ENCODE measurements around the gene SUPT7L.

Gene SUPT7L

GRCh38 chr2:27624943-27625342 lies 38.5 kb downstream of the SUPT7L start:
- no peak for TF ChIP-seq CTCF (IDR thresholded peaks at IDR 0.05; ENCODE audit: extremely low read depth, missing control alignments)
- no peak for DNase-seq (ENCODE audit: low spot score)

GRCh38 chr2:27622921-27623384 lies 40.5 kb downstream of the SUPT7L start:
- TF ChIP-seq CTCF (IDR thresholded peaks at IDR 0.05; ENCODE audit: extremely low read depth, missing control alignments): no peak

DNA sequence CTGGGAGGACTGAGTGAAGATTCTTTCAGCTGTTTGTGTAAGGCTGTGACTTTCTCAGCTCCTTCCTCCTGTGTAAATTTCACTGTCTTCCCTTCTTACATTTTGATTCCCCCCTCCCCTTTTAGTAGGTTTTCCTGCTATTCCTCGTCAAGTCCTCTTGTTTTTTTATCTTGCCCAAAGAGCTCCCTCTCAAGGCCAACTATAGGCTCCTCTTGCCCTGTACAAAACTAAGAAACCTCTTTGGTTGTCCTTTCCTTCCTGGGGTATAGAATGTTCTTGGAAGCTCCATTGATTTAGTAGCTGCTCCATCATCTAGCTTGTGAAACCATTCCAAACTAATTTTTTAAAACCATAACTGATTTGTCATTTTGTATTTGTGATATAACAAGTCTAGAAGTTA lies 41.9 kb downstream of the SUPT7L start:
- TF ChIP-seq CTCF (IDR thresholded peaks at IDR 0.05; ENCODE audit: extremely low read depth, missing control alignments): no peak
- no peak for DNase-seq (ENCODE audit: low spot score)

More at GRCh38 chr2:27622921-27623384, 40.5 kb downstream of the SUPT7L start:
- no peak for DNase-seq (ENCODE audit: low spot score)

DNA sequence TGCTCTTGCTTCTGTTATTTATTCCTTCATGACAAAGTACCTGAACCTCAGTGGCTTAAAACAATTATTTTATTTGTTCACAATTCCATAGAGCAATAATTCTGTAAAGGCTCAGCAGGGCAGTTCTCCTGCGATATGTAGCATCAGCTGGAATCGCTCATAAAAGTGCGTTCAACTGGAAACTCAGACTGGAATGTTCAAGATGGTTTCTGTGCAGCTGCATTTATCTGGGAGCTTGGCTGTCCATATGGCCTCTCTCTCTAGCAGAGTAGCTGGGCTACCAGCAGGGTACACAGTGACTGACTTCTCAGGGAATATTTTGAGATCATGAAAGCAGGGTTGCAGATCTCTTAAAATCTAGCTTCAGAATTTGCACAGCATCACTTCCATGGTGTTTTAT lies 48.1 kb downstream of the SUPT7L start:
- no peak for DNase-seq (ENCODE audit: low spot score)
- no peak for TF ChIP-seq CTCF (IDR thresholded peaks at IDR 0.05; ENCODE audit: extremely low read depth, missing control alignments)

GRCh38 chr2:27613985-27614384 lies 49.4 kb downstream of the SUPT7L start:
- no peak for DNase-seq (ENCODE audit: low spot score)
- TF ChIP-seq CTCF (IDR thresholded peaks at IDR 0.05; ENCODE audit: extremely low read depth, missing control alignments): no peak

DNA sequence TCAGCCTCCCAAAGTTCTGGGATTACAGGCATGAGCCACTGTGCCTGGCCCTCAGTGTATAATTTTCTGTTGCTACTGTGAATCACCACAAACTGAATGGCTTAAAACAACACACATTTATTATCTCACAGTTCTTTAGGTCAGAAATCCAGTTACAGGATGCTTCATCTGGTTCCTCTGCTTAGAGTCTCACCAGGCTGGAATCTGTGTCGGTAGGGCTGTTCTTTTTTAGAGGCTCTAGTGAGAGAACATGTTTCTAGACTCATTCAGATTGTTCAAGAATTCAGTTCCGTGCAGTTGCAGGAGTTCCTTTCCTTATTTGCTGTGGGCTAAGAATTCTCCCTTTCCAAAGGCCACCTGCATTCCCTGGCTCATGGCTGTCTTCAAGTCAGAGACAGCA lies 56.8 kb downstream of the SUPT7L start:
- no peak for TF ChIP-seq CTCF (IDR thresholded peaks at IDR 0.05; ENCODE audit: extremely low read depth, missing control alignments)
- DNase-seq (ENCODE audit: low spot score): no peak

Measured in GM20000 (cell line).